Gastroesophageal sphincter (tissue), 3 donors: ENCODE measurements around the gene INPP5E.

ENCODE experiments used
- POLR2A ChIP-seq, 2 donors: fragments of 450-650 bp; IDR thresholded peaks; one replicate each; pipeline ENCODE4 v1.6.1; 2017; ENCODE audit warnings: antibody characterized with exemption in 2 of 2, mild to moderate bottlenecking in 2 of 2, moderate library complexity in 1 of 2
- TF ChIP-seq, protein P1 (sequence below), 4 experiments: fragments of 200-600 bp in 2 of 4; fragments of 450-650 bp in 2 of 4; sonication (generic) in 1 of 4; IDR thresholded peaks; one replicate each; pipeline ENCODE4 v1.5.1; 2017 to 2019; ENCODE audit warnings: antibody characterized with exemption in 4 of 4, mild to moderate bottlenecking in 2 of 4, moderate library complexity in 2 of 4

DNA sequence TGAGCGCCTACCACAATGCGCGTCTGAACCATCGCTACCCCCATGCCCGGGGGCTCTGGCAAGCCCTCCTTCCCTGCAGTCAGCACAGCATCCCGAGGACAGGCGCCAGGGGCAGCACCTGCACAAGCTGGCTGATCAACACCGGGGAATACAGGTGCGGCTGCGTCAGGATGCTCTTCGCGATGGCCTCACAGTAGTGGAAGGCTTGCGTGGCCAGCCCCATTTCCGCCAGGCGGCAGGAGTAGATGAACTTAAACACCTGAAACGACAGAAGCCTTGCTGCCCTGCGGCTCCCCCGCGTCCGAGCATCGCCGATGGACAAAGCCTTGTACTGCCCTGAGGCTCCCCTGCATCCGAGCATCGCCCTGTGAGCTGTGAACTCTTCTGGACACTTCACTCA is 17.7 kb upstream of the INPP5E start:
- no peak for TF ChIP-seq POLR2A (IDR thresholded peaks at IDR 0.05)
- TF ChIP-seq, protein P1, sequence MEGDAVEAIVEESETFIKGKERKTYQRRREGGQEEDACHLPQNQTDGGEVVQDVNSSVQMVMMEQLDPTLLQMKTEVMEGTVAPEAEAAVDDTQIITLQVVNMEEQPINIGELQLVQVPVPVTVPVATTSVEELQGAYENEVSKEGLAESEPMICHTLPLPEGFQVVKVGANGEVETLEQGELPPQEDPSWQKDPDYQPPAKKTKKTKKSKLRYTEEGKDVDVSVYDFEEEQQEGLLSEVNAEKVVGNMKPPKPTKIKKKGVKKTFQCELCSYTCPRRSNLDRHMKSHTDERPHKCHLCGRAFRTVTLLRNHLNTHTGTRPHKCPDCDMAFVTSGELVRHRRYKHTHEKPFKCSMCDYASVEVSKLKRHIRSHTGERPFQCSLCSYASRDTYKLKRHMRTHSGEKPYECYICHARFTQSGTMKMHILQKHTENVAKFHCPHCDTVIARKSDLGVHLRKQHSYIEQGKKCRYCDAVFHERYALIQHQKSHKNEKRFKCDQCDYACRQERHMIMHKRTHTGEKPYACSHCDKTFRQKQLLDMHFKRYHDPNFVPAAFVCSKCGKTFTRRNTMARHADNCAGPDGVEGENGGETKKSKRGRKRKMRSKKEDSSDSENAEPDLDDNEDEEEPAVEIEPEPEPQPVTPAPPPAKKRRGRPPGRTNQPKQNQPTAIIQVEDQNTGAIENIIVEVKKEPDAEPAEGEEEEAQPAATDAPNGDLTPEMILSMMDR (IDR thresholded peaks at IDR 0.05), result no peak
